Skeletal muscle satellite cell (primary cell): ENCODE measurements around the gene SMCO1.
"Not testable (repeated sequence)": the region's sequence is repeated elsewhere in the genome, so short reads cannot be mapped to it uniquely, and the experiment has no call there.

ENCODE experiments used
- H3K27me3 ChIP-seq: 2 replicates; pipeline ENCODE4 v1.7.0; 2013; ENCODE audit warnings: low read length; ENCODE audit not compliant: control insufficient read depth, insufficient read depth
- H3K36me3 ChIP-seq: 2 replicates; pipeline ENCODE4 v1.7.0; 2013; ENCODE audit warnings: mild to moderate bottlenecking, control low read depth, low read length; ENCODE audit not compliant: insufficient read depth
- H3K4me1 ChIP-seq: 2 replicates; pipeline ENCODE4 v1.7.0; 2013; ENCODE audit warnings: low read length; ENCODE audit not compliant: control insufficient read depth, insufficient read depth
- H3K4me2 ChIP-seq: 2 replicates; pipeline ENCODE4 v1.7.0; 2013; ENCODE audit warnings: mild to moderate bottlenecking, low read length
- H3K4me3 ChIP-seq: 2 replicates; pipeline ENCODE4 v1.7.0; 2013; ENCODE audit warnings: low read length
- H3K9ac ChIP-seq: 2 replicates; pipeline ENCODE4 v1.7.0; 2013; ENCODE audit warnings: mild to moderate bottlenecking, low read depth, low read length, moderate library complexity
- H3K9me3 ChIP-seq: replicated peaks from 2 replicates; pipeline ENCODE4 v1.7.0; 2013; ENCODE audit warnings: mild to moderate bottlenecking, control low read depth, low read length

The SMCO1 gene

GRCh38 chr3:196546537-196546936 lies 31.4 kb upstream of the SMCO1 start:
- Histone ChIP-seq H3K9ac (no peak overlapping the region), H3K9me3 (no peaks in the 10 kb centered on the region), H3K4me3 (no peak overlapping the region), H3K4me2 (no peak overlapping the region), H3K36me3 (no peaks in the 10 kb centered on the region), H3K4me1 (no peaks in the 10 kb centered on the region), H3K27me3 (peaks cover 4% of the 10 kb centered on the region)

- H3K9me3 ChIP-seq = no peaks in the 10 kb centered on the region
These were observed 29.4 kb upstream of the SMCO1 start for GRCh38 chr3:196544491-196544992.

GRCh38 chr3:196541684-196542445 lies 26.7 kb upstream of the SMCO1 start:
- H3K9ac ChIP-seq = no peak overlapping the region
- no peaks in the 10 kb centered on the region for H3K9me3 ChIP-seq
- no peaks in the 10 kb centered on the region for H3K4me1 ChIP-seq
- H3K27me3 ChIP-seq = peaks cover 12% of the 10 kb centered on the region
- H3K4me3 ChIP-seq = no peak overlapping the region
- H3K4me2 ChIP-seq = no peak overlapping the region
- H3K36me3 ChIP-seq = no peaks in the 10 kb centered on the region

More at GRCh38 chr3:196544491-196544992, 29.4 kb upstream of the SMCO1 start:
- no peaks in the 10 kb centered on the region for H3K4me1 ChIP-seq
- H3K9ac ChIP-seq = no peak overlapping the region
- H3K4me3 ChIP-seq = no peak overlapping the region
- H3K27me3 ChIP-seq = peaks cover 5% of the 10 kb centered on the region
- no peak overlapping the region for H3K4me2 ChIP-seq
- no peaks in the 10 kb centered on the region for H3K36me3 ChIP-seq

- Histone ChIP-seq H3K4me2 (no peak overlapping the region), H3K4me1 (no peaks in the 10 kb centered on the region), H3K4me3 (no peak overlapping the region), H3K9me3 (no peaks in the 10 kb centered on the region), H3K9ac (no peak overlapping the region), H3K36me3 (no peaks in the 10 kb centered on the region), H3K27me3 (peaks cover 25% of the 10 kb centered on the region)
These were observed 22.3 kb upstream of the SMCO1 start for GRCh38 chr3:196537319-196537984.

- Histone ChIP-seq H3K4me3 (no peak overlapping the region), H3K27me3 (peaks cover 25% of the 10 kb centered on the region), H3K4me2 (no peak overlapping the region), H3K9ac (no peak overlapping the region), H3K36me3 (no peaks in the 10 kb centered on the region), H3K4me1 (peaks cover 7% of the 10 kb centered on the region), H3K9me3 (no peaks in the 10 kb centered on the region)
These were observed 18.1 kb upstream of the SMCO1 start for GRCh38 chr3:196533260-196533681.

- Histone ChIP-seq H3K9ac (no peak overlapping the region), H3K27me3 (peaks cover 19% of the 10 kb centered on the region), H3K36me3 (no peaks in the 10 kb centered on the region), H3K4me1 (peaks cover 13% of the 10 kb centered on the region), H3K9me3 (no peaks in the 10 kb centered on the region), H3K4me2 (no peak overlapping the region), H3K4me3 (no peak overlapping the region)
These were observed 16.3 kb upstream of the SMCO1 start for GRCh38 chr3:196531418-196531817.

- Histone ChIP-seq H3K4me1 (peaks cover 13% of the 10 kb centered on the region), H3K4me3 (peak overlapping the region; percentile 72), H3K4me2 (peak overlapping the region; percentile 78), H3K27me3 (peaks cover 13% of the 10 kb centered on the region), H3K9me3 (no peaks in the 10 kb centered on the region), H3K9ac (peak overlapping the region; percentile 71), H3K36me3 (no peaks in the 10 kb centered on the region)
These were observed 13.6 kb upstream of the SMCO1 start for GRCh38 chr3:196528639-196529233.

GRCh38 chr3:196525141-196525540 lies 10.0 kb upstream of the SMCO1 start:
- H3K4me1 ChIP-seq = peaks cover 13% of the 10 kb centered on the region
- no peak overlapping the region for H3K9ac ChIP-seq
- no peak overlapping the region for H3K4me3 ChIP-seq
- peaks cover 3% of the 10 kb centered on the region for H3K9me3 ChIP-seq
- H3K4me2 ChIP-seq = no peak overlapping the region
- H3K27me3 ChIP-seq = no peaks in the 10 kb centered on the region
- no peaks in the 10 kb centered on the region for H3K36me3 ChIP-seq

- H3K36me3 ChIP-seq = no peaks in the 10 kb centered on the region
- peaks cover 7% of the 10 kb centered on the region for H3K9me3 ChIP-seq
These were observed 9.4 kb upstream of the SMCO1 start for GRCh38 chr3:196524527-196524926.

GRCh38 chr3:196523841-196524240 lies 8.7 kb upstream of the SMCO1 start:
- H3K27me3 ChIP-seq = no peaks in the 10 kb centered on the region
- no peak overlapping the region for H3K4me3 ChIP-seq
- H3K9ac ChIP-seq = no peak overlapping the region
- H3K36me3 ChIP-seq = no peaks in the 10 kb centered on the region
- peaks cover 10% of the 10 kb centered on the region for H3K4me1 ChIP-seq
- peaks cover 12% of the 10 kb centered on the region for H3K9me3 ChIP-seq
- H3K4me2 ChIP-seq = no peak overlapping the region

More at GRCh38 chr3:196524527-196524926, 9.4 kb upstream of the SMCO1 start:
- H3K4me3 ChIP-seq = no peak overlapping the region
- H3K9ac ChIP-seq = no peak overlapping the region
- peaks cover 13% of the 10 kb centered on the region for H3K4me1 ChIP-seq
- H3K27me3 ChIP-seq = no peaks in the 10 kb centered on the region
- no peak overlapping the region for H3K4me2 ChIP-seq

- not testable (repeated sequence) for H3K36me3 ChIP-seq, H3K4me3 ChIP-seq, H3K9ac ChIP-seq, H3K4me1 ChIP-seq, H3K4me2 ChIP-seq, H3K27me3 ChIP-seq
- H3K9me3 ChIP-seq = peaks cover 12% of the 10 kb centered on the region
These were observed 6.1 kb upstream of the SMCO1 start for GRCh38 chr3:196521291-196521690.
